Astrocyte of the spinal cord (primary cell): Measurements from ENCODE around the gene MORC1.
A peak's percentile ranks its signal among the peaks of the same experiment; 100 is the strongest.

Experiments used
- DNase-seq: peaks from one replicate; pipeline ENCODE4 v3.0.0; 2011; ENCODE audit warnings: low read depth, low spot score
- H3K4me3 ChIP-seq: 2 replicates; pipeline ENCODE4 v1.5.1; 2011; ENCODE audit warnings: low read depth, mild to moderate bottlenecking, low read length, moderate library complexity
- in situ Hi-C: cut with HindIII; loops from 2 replicates; pipeline ENCODE4 v1.10.0; 2017; ENCODE audit warnings: low sequenced_read_pairs
- TF ChIP-seq, protein P1 (sequence below): IDR thresholded peaks from 2 replicates; pipeline ENCODE4 v1.5.1; 2012; ENCODE audit warnings: low read depth, mild to moderate bottlenecking, low read length, inconsistent platforms

The MORC1 gene

DNA sequence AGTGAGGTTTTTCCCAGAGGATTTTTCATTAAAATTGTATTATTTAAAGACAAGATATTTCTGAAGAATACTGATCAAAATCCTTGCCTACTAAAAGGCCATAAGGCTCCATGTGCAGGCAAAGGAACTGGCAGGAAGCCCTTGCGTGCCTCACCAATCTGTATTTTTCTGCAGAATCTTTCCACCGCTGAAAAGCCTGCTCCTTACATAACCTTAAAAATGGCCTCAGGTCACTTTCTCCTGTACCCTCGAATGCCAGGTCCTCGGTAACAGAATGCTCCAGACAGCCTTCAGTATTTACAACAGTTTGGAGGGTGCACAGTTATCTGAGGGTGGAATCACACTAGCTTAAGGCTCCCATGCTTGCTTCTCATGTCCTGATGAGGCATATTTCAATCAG lies 3.2 kb downstream of the MORC1 start:
- TF ChIP-seq, protein P1, sequence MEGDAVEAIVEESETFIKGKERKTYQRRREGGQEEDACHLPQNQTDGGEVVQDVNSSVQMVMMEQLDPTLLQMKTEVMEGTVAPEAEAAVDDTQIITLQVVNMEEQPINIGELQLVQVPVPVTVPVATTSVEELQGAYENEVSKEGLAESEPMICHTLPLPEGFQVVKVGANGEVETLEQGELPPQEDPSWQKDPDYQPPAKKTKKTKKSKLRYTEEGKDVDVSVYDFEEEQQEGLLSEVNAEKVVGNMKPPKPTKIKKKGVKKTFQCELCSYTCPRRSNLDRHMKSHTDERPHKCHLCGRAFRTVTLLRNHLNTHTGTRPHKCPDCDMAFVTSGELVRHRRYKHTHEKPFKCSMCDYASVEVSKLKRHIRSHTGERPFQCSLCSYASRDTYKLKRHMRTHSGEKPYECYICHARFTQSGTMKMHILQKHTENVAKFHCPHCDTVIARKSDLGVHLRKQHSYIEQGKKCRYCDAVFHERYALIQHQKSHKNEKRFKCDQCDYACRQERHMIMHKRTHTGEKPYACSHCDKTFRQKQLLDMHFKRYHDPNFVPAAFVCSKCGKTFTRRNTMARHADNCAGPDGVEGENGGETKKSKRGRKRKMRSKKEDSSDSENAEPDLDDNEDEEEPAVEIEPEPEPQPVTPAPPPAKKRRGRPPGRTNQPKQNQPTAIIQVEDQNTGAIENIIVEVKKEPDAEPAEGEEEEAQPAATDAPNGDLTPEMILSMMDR, result no peak
- no peak overlapping the region for H3K4me3 ChIP-seq
- in situ Hi-C loops, result no loop called here
- DNase-seq, result no peak

DNA sequence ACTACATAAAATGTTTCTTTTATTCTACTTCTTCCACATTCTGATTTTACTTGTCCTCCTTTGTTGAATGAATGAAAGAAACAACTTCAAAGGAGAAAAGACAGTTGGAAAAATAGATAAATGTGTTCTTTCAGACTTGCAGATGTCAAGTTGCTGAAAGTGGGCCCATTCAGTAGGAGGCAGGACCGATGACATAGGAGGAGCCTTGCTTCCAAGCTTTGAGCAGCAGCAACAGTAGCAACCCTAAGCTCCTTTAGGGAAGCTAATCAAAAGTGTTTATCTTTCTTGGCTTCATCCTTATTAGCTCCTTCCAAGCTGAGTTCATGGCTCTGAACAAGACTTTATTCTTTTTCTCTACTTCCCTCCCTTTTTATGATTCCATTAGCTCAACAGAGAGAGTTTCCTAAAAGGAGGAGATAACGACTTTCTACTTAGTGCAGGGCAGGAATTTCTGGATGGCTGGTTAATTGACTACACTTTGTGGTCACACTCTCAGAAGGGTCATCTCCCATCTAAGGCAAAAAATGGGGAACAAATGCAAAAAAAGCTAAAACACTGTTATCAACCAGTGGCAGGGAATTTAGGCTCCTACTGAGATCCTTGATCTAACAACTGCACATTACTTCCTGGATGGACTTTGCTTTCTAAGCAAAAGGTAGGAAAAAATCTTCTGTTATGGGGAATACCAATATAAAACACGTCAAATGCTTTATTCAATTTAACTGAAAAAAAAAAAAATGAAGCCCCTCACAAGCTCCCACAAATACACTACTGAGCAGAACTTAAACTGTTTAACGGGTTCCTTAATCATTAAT lies 4.8 kb downstream of the MORC1 start:
- in situ Hi-C loops, result no loop called here
- no peak overlapping the region for H3K4me3 ChIP-seq
- no peak for DNase-seq
- TF ChIP-seq, protein P1, result no peak

DNA sequence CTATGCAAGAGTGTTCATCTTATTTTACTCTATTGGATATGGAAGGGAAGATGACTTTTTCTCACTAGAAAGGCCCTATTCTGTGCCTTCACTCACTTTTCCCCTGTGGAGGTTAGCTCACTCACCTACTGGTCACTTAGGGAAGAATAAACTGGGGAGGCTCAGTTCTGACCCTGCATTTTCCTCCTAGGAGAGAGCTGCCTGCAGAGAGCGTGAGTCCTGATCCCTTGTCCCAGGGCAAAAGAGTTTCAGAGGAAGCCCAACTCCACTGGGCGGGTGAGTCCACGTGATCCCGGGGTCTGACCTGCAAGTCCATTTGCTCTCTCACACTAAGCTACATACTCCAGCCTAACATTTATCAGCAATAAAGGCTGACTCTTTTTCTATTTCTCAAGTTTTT lies 8.4 kb downstream of the MORC1 start:
- in situ Hi-C loops, result no loop called here
- H3K4me3 ChIP-seq, result no peak overlapping the region
- TF ChIP-seq, protein P1, result no peak
- no peak for DNase-seq

DNA sequence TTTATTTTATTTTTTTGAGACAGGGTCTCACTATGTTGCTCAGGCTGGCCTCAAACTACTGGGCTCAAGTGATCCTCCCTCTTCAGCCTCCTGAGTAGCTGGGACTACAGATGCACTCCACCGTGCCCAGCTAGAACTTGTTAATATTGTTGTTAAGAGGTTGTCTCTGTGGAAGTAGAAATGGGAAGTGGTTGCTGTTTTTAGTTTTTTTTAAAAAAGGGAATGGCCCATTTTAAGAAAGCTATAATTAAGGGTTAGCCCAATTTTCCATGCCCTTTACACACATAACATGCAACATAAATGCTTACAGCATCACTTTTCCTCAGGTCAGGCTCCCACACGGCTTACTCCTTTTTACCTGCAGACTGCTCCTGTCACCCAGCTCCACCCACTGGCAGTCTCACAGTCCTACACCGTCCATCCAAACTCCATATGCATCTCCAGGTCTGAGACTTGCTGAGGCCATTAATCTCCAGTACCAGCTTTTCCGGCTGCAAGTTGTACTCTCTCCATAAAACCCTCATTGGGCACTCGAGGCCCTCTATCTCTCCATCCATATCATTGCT lies 19.8 kb downstream of the MORC1 start:
- in situ Hi-C loops, result no loop called here
- no peak for DNase-seq
- TF ChIP-seq, protein P1, result peak; percentile 10
- no peak overlapping the region for H3K4me3 ChIP-seq

DNA sequence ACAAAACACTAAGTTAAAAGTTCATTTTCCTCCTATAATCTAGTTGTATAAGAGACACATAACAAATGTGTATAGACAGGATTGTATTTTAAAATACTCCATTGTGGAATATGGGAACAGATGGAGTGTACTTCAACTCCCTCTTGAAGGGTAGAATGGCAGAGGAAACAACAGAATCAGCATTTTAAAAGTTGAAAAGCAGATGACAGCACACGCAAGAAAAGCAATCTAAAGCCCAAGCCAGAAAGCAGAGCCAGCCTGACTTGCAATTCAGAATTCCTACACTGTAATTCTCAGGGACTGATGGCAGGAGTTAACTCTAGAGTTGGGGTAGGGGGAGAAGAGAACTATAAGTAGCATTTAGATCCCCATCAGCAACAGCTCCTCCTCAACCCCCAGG lies 22.8 kb downstream of the MORC1 start:
- H3K4me3 ChIP-seq, result no peak overlapping the region
- TF ChIP-seq, protein P1, result no peak
- no peak for DNase-seq
- in situ Hi-C loops, result no loop called here

DNA sequence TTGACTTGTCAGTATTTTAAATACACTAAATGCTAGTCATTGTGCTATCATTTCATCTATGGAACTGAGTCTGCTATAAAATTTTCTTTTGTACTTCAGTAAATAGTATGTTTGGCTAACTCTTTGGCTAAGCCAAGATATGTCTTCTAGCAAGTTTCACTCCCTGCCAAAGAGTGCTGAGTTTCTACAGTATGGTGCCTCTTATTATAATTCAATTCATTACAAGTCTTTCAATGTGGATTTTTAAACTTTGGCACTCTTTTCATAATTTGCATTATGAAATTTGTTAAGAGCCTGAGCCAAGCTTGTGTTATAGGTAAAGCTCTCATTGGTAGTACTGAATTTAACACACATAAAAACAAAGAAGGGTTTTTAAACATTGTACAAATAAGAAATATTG lies 24.4 kb downstream of the MORC1 start:
- no peak for DNase-seq
- no peak overlapping the region for H3K4me3 ChIP-seq

More for the DNA sequence above, 24.4 kb downstream of the MORC1 start:
- in situ Hi-C loops, result no loop called here
- TF ChIP-seq, protein P1, result no peak
